ENCODE data around the gene ABHD17C.

Gene ABHD17C

GRCh38 chr15:80776420-80777045, 81.4 kb downstream of the ABHD17C start:
- H3K27me3 ChIP-seq (ENCODE audit: low read length) = no peaks in the 10 kb centered on the region
- no peak overlapping the region for H2AFZ ChIP-seq (ENCODE audit: low read depth, low read length, severe bottlenecking)
- no peak overlapping the region for H3K4me2 ChIP-seq (ENCODE audit: low read depth, low read length, poor library complexity, severe bottlenecking)
- H3K4me3 ChIP-seq (ENCODE audit: insufficient read depth, low read length, poor library complexity, severe bottlenecking) = no peak overlapping the region
- H3F3A ChIP-seq (ENCODE audit: insufficient read depth) = no peaks in the 10 kb centered on the region
- TF ChIP-seq CTCF (IDR thresholded peaks at IDR 0.05; ENCODE audit: insufficient read depth, low read length, poor library complexity, severe bottlenecking) (peak; percentile 59), EZH2phosphoT487 (conservative IDR thresholded peaks at IDR 0.05; ENCODE audit: low read length) (no peak)
- no peaks in the 10 kb centered on the region for H3K9me3 ChIP-seq (ENCODE audit: insufficient read depth, low read length)
- no peak overlapping the region for H3K9ac ChIP-seq (ENCODE audit: low read length)
- no peaks in the 10 kb centered on the region for H3K9me2 ChIP-seq (replicated peaks; ENCODE audit: insufficient read depth, low read length)
- H3K27ac ChIP-seq (ENCODE audit: low read depth, low read length) = no peak overlapping the region
- H3K36me3 ChIP-seq (ENCODE audit: low read length) = no peaks in the 10 kb centered on the region
- H3K79me2 ChIP-seq (ENCODE audit: insufficient read depth, low read length) = no peaks in the 10 kb centered on the region
- no peaks in the 10 kb centered on the region for H4K20me1 ChIP-seq (ENCODE audit: low read depth, low read length)

GRCh38 chr15:80777137-80777536, 82.0 kb downstream of the ABHD17C start:
- Histone ChIP-seq H3K27ac (ENCODE audit: low read depth, low read length) (no peak overlapping the region), H3K9me3 (ENCODE audit: insufficient read depth, low read length) (no peaks in the 10 kb centered on the region), H3K9ac (ENCODE audit: low read length) (no peak overlapping the region), H3K36me3 (ENCODE audit: low read length) (no peaks in the 10 kb centered on the region), H3F3A (ENCODE audit: insufficient read depth) (no peaks in the 10 kb centered on the region), H3K4me2 (ENCODE audit: low read depth, low read length, poor library complexity, severe bottlenecking) (no peak overlapping the region), H2AFZ (ENCODE audit: low read depth, low read length, severe bottlenecking) (no peak overlapping the region), H4K20me1 (ENCODE audit: low read depth, low read length) (no peaks in the 10 kb centered on the region), H3K9me2 (replicated peaks; ENCODE audit: insufficient read depth, low read length) (no peaks in the 10 kb centered on the region), H3K4me3 (ENCODE audit: insufficient read depth, low read length, poor library complexity, severe bottlenecking) (no peak overlapping the region), H3K79me2 (ENCODE audit: insufficient read depth, low read length) (no peaks in the 10 kb centered on the region), H3K27me3 (ENCODE audit: low read length) (no peaks in the 10 kb centered on the region)
- TF ChIP-seq EZH2phosphoT487 (conservative IDR thresholded peaks at IDR 0.05; ENCODE audit: low read length) = no peak
- TF ChIP-seq CTCF (IDR thresholded peaks at IDR 0.05; ENCODE audit: insufficient read depth, low read length, poor library complexity, severe bottlenecking) = no peak

GRCh38 chr15:80777826-80778620, 82.9 kb downstream of the ABHD17C start:
- Histone ChIP-seq H3K27me3 (ENCODE audit: low read length) (no peaks in the 10 kb centered on the region), H3K9me3 (ENCODE audit: insufficient read depth, low read length) (no peaks in the 10 kb centered on the region), H3K4me3 (ENCODE audit: insufficient read depth, low read length, poor library complexity, severe bottlenecking) (no peak overlapping the region), H3K27ac (ENCODE audit: low read depth, low read length) (no peak overlapping the region), H3F3A (ENCODE audit: insufficient read depth) (no peaks in the 10 kb centered on the region), H4K20me1 (ENCODE audit: low read depth, low read length) (no peaks in the 10 kb centered on the region), H3K36me3 (ENCODE audit: low read length) (no peaks in the 10 kb centered on the region), H3K4me2 (ENCODE audit: low read depth, low read length, poor library complexity, severe bottlenecking) (no peak overlapping the region), H3K9me2 (replicated peaks; ENCODE audit: insufficient read depth, low read length) (no peaks in the 10 kb centered on the region), H2AFZ (ENCODE audit: low read depth, low read length, severe bottlenecking) (no peak overlapping the region), H3K9ac (ENCODE audit: low read length) (no peak overlapping the region), H3K79me2 (ENCODE audit: insufficient read depth, low read length) (no peaks in the 10 kb centered on the region)
- TF ChIP-seq CTCF (IDR thresholded peaks at IDR 0.05; ENCODE audit: insufficient read depth, low read length, poor library complexity, severe bottlenecking) = no peak
- TF ChIP-seq EZH2phosphoT487 (conservative IDR thresholded peaks at IDR 0.05; ENCODE audit: low read length) = no peak

Data from SU-DHL-6 (cell line).